Ishikawa (cell line): ENCODE results near the gene SMYD3.

Experiments
- CEBPB ChIP-seq: IDR thresholded peaks from 2 replicates; pipeline ENCODE4 v1.6.1; 2012
- CREB1 ChIP-seq: IDR thresholded peaks from 2 replicates; pipeline ENCODE4 v1.6.1; 2012; ENCODE audit warnings: low read depth
- EGR1 ChIP-seq: IDR thresholded peaks from 2 replicates; pipeline ENCODE4 v1.6.1; 2012
- EP300 ChIP-seq: IDR thresholded peaks from 2 replicates; pipeline ENCODE4 v1.6.1; 2012; ENCODE audit warnings: borderline replicate concordance
- FOXM1 ChIP-seq: IDR thresholded peaks from 2 replicates; pipeline ENCODE4 v1.6.1; 2012; ENCODE audit warnings: low read depth, borderline replicate concordance
- NFIC ChIP-seq: IDR thresholded peaks from 2 replicates; pipeline ENCODE4 v1.6.1; 2012
- RAD21 ChIP-seq: IDR thresholded peaks from 2 replicates; pipeline ENCODE4 v1.6.1; 2012; ENCODE audit warnings: low read depth
- TAF1 ChIP-seq: IDR thresholded peaks from 2 replicates; pipeline ENCODE4 v1.6.1; 2012; ENCODE audit warnings: low read depth, mild to moderate bottlenecking
- TCF12 ChIP-seq: IDR thresholded peaks from 2 replicates; pipeline ENCODE4 v1.6.1; 2012; ENCODE audit warnings: low read depth
- TEAD4 ChIP-seq: IDR thresholded peaks from 2 replicates; pipeline ENCODE4 v1.6.1; 2012
- USF1 ChIP-seq: IDR thresholded peaks from 2 replicates; pipeline ENCODE4 v1.6.1; 2012
- YY1 ChIP-seq: IDR thresholded peaks from 2 replicates; pipeline ENCODE4 v1.6.1; 2012; ENCODE audit warnings: low read depth
- ZBTB7A ChIP-seq: IDR thresholded peaks from 2 replicates; pipeline ENCODE4 v1.6.1; 2012; ENCODE audit warnings: low read depth
- TF ChIP-seq, protein P1 (sequence below): IDR thresholded peaks from 2 replicates; pipeline ENCODE4 v1.6.1; 2012
- TF ChIP-seq, protein P2 (sequence below): IDR thresholded peaks from 2 replicates; pipeline ENCODE4 v1.6.1; 2012; ENCODE audit warnings: low read depth, mild to moderate bottlenecking

Gene SMYD3

GRCh38 chr1:245715291-245715701 is 791.8 kb downstream of the SMYD3 start:
- no peak for TF ChIP-seq TAF1
- TF ChIP-seq RAD21 = 0 out of 2 replicates have a peak, but pooled peaks have one; percentile 4
- no peak for TF ChIP-seq EP300
- no peak for TF ChIP-seq CEBPB

DNA sequence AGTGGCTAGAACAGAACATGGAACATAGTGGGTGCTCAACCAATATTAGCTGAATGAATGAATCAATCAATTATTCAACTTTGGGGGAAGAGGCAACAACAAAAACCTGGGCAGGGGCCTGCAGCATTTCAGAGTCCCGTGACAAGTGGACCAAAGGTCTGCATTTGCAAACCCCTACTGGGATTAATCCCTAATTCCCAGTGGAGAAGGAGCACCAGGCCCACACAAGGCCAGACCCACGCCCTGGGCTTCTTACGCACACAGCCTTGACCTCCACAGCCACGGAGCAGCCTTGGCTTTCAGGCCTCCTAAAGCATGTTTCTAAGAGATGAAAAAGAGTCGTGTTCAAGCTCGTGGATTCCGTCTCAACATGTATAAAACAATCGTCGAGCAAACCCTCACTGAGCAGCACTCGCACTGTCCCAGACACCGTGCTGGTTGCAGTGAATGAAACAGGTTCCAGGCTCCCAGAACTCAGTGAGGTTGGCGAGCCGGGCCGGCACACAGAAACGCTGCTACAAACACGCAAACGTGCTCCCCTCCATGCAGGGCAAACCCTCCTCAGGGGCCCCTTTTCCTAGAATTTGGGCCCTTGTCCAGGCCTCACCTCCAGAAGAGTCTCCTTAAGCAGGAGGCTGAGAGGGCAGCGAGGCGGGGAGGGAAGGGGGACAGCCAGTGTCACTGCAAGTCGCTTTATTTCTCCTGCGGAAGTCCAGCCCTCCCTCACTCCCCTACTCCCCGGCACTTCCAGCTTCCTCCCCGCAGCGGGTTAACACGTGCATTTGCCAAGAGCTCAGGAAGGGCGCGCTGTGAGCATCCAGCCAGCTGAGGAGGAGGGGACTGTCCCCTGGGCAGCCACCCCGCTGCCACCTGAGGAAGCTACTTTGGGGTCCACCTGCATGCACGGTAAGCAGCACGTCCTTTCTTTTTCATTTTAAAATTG is 795.8 kb downstream of the SMYD3 start:
- TF ChIP-seq USF1 = no peak
- no peak for TF ChIP-seq TAF1
- TF ChIP-seq NFIC = no peak
- TF ChIP-seq FOXM1 = no peak
- TF ChIP-seq CREB1 = no peak
- TF ChIP-seq, protein P1, sequence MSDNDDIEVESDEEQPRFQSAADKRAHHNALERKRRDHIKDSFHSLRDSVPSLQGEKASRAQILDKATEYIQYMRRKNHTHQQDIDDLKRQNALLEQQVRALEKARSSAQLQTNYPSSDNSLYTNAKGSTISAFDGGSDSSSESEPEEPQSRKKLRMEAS = no peak
- TF ChIP-seq TCF12 = no peak
- no peak for TF ChIP-seq CEBPB
- no peak for TF ChIP-seq EGR1
- no peak for TF ChIP-seq RAD21
- TF ChIP-seq EP300 = no peak
- TF ChIP-seq, protein P2, sequence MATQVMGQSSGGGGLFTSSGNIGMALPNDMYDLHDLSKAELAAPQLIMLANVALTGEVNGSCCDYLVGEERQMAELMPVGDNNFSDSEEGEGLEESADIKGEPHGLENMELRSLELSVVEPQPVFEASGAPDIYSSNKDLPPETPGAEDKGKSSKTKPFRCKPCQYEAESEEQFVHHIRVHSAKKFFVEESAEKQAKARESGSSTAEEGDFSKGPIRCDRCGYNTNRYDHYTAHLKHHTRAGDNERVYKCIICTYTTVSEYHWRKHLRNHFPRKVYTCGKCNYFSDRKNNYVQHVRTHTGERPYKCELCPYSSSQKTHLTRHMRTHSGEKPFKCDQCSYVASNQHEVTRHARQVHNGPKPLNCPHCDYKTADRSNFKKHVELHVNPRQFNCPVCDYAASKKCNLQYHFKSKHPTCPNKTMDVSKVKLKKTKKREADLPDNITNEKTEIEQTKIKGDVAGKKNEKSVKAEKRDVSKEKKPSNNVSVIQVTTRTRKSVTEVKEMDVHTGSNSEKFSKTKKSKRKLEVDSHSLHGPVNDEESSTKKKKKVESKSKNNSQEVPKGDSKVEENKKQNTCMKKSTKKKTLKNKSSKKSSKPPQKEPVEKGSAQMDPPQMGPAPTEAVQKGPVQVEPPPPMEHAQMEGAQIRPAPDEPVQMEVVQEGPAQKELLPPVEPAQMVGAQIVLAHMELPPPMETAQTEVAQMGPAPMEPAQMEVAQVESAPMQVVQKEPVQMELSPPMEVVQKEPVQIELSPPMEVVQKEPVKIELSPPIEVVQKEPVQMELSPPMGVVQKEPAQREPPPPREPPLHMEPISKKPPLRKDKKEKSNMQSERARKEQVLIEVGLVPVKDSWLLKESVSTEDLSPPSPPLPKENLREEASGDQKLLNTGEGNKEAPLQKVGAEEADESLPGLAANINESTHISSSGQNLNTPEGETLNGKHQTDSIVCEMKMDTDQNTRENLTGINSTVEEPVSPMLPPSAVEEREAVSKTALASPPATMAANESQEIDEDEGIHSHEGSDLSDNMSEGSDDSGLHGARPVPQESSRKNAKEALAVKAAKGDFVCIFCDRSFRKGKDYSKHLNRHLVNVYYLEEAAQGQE = no peak
- TF ChIP-seq YY1 = no peak
- TF ChIP-seq TEAD4 = no peak
- TF ChIP-seq ZBTB7A = no peak

GRCh38 chr1:245707941-245708340 is 799.1 kb downstream of the SMYD3 start:
- TF ChIP-seq EGR1 (no peak), TCF12 (no peak), USF1 (no peak), ZBTB7A (no peak), EP300 (no peak), YY1 (no peak), RAD21 (no peak), CREB1 (no peak), TAF1 (no peak), FOXM1 (no peak), TEAD4 (no peak), CEBPB (no peak), NFIC (no peak)
- TF ChIP-seq, protein P1 = no peak
- TF ChIP-seq, protein P2 = no peak

DNA sequence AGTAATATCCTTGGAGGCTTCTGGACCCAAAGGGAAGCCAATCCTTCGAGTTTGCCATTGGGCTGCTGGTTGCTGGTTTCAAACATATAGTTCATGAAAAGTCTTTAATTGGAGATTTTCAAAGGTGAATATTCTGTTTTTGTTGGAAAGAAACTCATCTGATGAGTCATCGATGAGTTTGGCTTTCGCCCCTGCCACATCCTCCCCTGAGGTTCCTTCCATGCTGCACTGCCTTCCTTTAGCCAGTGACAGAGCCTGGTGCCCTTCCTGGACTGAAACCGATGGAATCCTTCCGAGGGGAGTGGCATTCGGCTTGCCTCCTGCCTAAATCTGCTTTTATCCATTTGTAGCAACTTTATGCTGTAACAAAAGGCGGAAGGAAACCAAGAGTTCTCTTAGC is 802.3 kb downstream of the SMYD3 start:
- TF ChIP-seq, protein P1 = no peak
- TF ChIP-seq CEBPB (no peak), TAF1 (no peak), YY1 (no peak), ZBTB7A (no peak), TCF12 (no peak), CREB1 (no peak), EGR1 (no peak), USF1 (no peak), EP300 (no peak), RAD21 (no peak), NFIC (no peak), FOXM1 (no peak), TEAD4 (no peak)
- TF ChIP-seq, protein P2 = no peak
